22Rv1 (cell line): Measurements from ENCODE around the gene LOC128125822.

ENCODE experiments used
- CTCF ChIP-seq: fragments of 450-650 bp; IDR thresholded peaks from 2 replicates; pipeline ENCODE4 v1.5.1; 2017; ENCODE audit warnings: mild to moderate bottlenecking
- ZFX ChIP-seq: fragments of 450-650 bp; IDR thresholded peaks from 2 replicates; pipeline ENCODE4 v1.6.1; 2017; ENCODE audit warnings: antibody characterized with exemption, borderline replicate concordance

GRCh38 chr6:63580704-63580961 is 8.4 kb downstream of the LOC128125822 start:
- TF ChIP-seq CTCF, result no peak
- no peak for TF ChIP-seq ZFX
